Measurements from ENCODE around the gene SLC30A4.

The SLC30A4 gene

DNA sequence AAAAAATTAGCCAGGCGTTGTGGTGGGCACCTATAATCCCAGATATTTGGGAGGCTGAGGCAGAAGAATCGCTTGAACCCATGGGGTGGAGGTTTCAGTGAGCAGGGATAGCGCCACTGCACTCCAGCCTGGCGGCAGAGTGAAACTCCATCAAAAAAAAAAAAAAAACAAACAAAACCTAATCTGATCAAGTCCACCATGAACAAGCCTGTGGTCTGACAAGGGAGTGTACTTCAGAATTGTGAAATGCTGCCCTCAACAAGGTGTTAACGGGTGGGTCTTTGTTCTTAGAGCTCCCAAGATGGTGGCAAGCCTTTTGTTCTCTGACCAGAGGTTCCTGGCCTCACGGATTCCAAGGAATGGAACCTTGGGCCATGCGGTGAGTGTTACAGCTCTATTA, 24.2 kb upstream of the SLC30A4 start:
- TF ChIP-seq, protein P1, sequence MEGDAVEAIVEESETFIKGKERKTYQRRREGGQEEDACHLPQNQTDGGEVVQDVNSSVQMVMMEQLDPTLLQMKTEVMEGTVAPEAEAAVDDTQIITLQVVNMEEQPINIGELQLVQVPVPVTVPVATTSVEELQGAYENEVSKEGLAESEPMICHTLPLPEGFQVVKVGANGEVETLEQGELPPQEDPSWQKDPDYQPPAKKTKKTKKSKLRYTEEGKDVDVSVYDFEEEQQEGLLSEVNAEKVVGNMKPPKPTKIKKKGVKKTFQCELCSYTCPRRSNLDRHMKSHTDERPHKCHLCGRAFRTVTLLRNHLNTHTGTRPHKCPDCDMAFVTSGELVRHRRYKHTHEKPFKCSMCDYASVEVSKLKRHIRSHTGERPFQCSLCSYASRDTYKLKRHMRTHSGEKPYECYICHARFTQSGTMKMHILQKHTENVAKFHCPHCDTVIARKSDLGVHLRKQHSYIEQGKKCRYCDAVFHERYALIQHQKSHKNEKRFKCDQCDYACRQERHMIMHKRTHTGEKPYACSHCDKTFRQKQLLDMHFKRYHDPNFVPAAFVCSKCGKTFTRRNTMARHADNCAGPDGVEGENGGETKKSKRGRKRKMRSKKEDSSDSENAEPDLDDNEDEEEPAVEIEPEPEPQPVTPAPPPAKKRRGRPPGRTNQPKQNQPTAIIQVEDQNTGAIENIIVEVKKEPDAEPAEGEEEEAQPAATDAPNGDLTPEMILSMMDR (IDR thresholded peaks at IDR 0.05; ENCODE audit: borderline replicate concordance, control extremely low read depth, extremely low read depth, insufficient read depth, missing control alignments), result no peak
- in situ Hi-C loops (cut with MboI; ENCODE audit: low sequenced_read_pairs, unreplicated experiment), result no loop called here
- no peak for DNase-seq (ENCODE audit: low spot score)

DNA sequence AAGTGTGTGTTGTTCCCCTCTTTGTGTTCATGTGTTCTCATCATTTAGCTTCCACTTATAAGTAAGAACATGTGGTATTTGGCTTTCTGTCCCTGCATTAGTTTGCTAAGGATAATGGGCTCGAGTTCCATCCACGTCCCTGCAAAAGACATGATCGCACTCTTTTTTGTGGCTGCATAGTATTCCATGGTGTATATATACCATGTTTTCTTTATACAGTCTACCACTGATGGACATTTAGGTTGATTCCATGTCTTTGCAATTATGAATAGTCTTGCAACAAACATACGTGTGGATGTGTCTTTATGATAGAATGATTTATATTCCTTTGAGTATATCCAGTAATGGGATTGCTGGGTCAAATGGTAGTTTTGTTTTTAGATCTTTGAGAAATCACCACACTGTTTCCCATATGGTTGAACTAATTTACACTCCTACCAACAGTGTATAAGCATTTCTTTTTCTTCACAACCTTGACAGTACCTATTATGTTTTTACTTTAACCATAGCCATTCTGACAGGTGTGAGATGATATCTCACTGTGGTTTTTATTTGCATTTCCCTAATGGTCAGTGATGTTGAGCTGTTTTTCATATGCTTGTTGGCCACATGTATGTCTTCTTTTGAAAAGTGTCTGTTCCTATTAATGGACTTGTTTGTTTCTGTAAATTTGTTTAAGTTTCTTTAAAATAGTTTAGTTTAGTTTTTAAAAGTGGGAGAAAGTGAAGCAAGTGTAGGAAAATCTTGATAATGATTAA, 21.9 kb upstream of the SLC30A4 start:
- in situ Hi-C loops (cut with MboI; ENCODE audit: low sequenced_read_pairs, unreplicated experiment), result no loop called here
- TF ChIP-seq, protein P1 (IDR thresholded peaks at IDR 0.05; ENCODE audit: borderline replicate concordance, control extremely low read depth, extremely low read depth, insufficient read depth, missing control alignments), result no peak
- DNase-seq (ENCODE audit: low spot score), result no peak

DNA sequence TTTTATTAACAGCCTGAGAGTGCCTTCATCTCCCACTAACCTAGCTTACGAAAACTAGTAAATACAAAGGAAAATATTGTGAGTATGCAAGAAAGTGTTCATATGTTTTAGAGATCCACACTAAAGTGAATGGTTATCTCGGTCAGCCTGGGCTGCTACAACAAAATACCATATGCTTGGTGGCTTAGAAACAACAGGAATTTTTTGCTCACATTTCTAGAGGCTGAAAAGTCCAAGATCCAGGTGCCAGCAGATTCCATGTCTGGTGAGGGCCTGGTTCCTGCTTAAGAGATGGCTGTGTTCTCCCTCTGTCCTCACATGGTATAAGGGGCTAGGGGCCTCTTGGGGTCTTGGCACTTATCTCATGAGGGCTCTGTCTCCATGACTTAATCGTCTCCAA, 20.5 kb upstream of the SLC30A4 start:
- in situ Hi-C loops (cut with MboI; ENCODE audit: low sequenced_read_pairs, unreplicated experiment), result no loop called here
- no peak for DNase-seq (ENCODE audit: low spot score)
- TF ChIP-seq, protein P1 (IDR thresholded peaks at IDR 0.05; ENCODE audit: borderline replicate concordance, control extremely low read depth, extremely low read depth, insufficient read depth, missing control alignments), result no peak

DNA sequence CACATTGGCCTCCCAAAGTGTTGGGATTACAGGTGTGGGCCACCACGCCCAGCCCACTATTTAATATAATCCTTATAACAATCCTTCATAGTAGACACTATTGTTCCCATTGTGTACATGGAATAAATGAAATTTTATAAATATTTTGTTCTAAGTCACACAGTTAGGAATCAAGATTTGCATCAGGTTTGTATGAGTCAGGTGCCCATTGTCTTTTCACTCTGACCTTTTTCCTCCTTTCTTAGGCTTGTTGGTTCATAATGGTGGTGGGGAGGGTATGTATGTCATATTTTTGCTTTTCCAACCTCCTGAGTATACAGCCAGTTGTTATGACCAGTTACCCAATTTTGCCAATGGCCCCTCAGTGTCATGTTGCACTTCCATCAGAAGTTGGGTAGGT, 18.0 kb upstream of the SLC30A4 start:
- in situ Hi-C loops (cut with MboI; ENCODE audit: low sequenced_read_pairs, unreplicated experiment), result no loop called here
- TF ChIP-seq, protein P1 (IDR thresholded peaks at IDR 0.05; ENCODE audit: borderline replicate concordance, control extremely low read depth, extremely low read depth, insufficient read depth, missing control alignments), result no peak

DNA sequence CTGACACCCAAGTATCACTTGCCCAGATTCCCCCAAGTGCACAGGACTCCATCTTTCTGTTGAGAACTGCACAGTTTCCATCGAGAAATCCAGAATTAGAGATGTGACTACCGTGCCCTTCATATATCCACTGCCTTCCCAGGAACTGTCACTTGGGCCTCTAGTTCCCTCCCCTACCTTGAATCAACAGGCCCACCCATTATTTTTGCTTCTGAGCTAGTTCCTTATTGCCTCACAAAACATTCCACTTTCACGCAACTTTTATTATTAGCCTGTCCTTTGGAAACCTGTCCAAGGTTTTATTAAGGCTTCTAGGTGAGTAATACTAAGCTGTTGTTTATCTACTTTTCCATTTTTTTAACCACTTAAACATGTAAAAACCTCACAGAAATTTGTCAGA, 17.1 kb upstream of the SLC30A4 start:
- in situ Hi-C loops (cut with MboI; ENCODE audit: low sequenced_read_pairs, unreplicated experiment), result no loop called here
- TF ChIP-seq, protein P1 (IDR thresholded peaks at IDR 0.05; ENCODE audit: borderline replicate concordance, control extremely low read depth, extremely low read depth, insufficient read depth, missing control alignments), result no peak
- no peak for DNase-seq (ENCODE audit: low spot score)

More for the DNA sequence above, 18.0 kb upstream of the SLC30A4 start:
- no peak for DNase-seq (ENCODE audit: low spot score)

DNA sequence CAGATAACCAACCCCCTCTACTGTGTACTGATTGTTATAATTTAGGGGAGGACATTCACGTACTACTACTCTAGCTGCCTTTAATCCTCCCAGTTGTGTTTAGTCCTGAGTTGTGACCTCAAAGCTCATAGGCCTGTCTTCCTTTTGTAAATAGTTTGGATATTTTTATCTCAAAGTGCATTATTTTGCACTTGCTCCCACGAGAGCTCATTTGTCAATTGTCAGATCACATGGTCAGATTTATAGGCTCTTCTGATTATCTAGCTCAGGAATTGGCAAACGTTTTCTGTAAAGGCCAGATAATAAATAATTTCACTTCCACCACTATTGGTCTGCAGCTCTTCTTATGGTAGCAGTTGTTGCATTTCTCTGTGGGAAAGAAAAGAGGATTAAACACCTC, 14.4 kb upstream of the SLC30A4 start:
- in situ Hi-C loops (cut with MboI; ENCODE audit: low sequenced_read_pairs, unreplicated experiment), result no loop called here
- no peak for DNase-seq (ENCODE audit: low spot score)
- TF ChIP-seq, protein P1 (IDR thresholded peaks at IDR 0.05; ENCODE audit: borderline replicate concordance, control extremely low read depth, extremely low read depth, insufficient read depth, missing control alignments), result no peak

Data from GM13976 (cell line).